Gastrocnemius medialis (tissue), 4 donors: ENCODE data around the gene OR5A1.

ENCODE experiments used
- POLR2A ChIP-seq, 2 donors: fragments of 450-650 bp; IDR thresholded peaks; one replicate each; pipeline ENCODE4 v1.6.1; 2017; ENCODE audit warnings: antibody characterized with exemption in 2 of 2, mild to moderate bottlenecking in 2 of 2, moderate library complexity in 2 of 2
- TF ChIP-seq, protein P1 (sequence below), 5 experiments: fragments of 450-650 bp in 3 of 5; fragments of 200-600 bp in 2 of 5; sonication (generic) in 2 of 5; IDR thresholded peaks in 4 of 5; conservative IDR thresholded peaks in 1 of 5; 1 replicate in 4 of 5; 2 replicates in 1 of 5; pipeline ENCODE4 v1.5.1; 2016 to 2019; ENCODE audit warnings: antibody characterized with exemption in 5 of 5, mild to moderate bottlenecking in 3 of 5, moderate library complexity in 3 of 5

DNA sequence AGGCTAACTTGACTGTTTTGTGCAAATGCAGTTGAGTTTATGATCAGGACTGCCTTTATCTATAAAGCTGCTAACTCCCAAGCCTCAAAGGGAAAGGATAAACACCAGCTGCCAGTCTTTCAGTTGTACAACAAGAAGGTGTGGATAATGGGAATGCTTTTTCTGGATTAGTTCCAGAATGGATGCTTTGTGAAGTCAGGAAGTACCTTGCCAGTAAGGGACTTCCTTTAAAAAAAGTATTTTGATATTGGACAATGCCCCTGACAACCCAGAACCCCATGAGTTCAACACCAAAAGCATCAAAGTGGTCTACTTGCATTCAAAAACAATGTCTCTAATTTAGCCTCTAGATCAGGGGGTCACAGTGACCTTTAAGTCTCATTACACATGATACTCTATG is 42.1 kb upstream of the OR5A1 start:
- no peak for TF ChIP-seq POLR2A (IDR thresholded peaks at IDR 0.05)
- TF ChIP-seq, protein P1, sequence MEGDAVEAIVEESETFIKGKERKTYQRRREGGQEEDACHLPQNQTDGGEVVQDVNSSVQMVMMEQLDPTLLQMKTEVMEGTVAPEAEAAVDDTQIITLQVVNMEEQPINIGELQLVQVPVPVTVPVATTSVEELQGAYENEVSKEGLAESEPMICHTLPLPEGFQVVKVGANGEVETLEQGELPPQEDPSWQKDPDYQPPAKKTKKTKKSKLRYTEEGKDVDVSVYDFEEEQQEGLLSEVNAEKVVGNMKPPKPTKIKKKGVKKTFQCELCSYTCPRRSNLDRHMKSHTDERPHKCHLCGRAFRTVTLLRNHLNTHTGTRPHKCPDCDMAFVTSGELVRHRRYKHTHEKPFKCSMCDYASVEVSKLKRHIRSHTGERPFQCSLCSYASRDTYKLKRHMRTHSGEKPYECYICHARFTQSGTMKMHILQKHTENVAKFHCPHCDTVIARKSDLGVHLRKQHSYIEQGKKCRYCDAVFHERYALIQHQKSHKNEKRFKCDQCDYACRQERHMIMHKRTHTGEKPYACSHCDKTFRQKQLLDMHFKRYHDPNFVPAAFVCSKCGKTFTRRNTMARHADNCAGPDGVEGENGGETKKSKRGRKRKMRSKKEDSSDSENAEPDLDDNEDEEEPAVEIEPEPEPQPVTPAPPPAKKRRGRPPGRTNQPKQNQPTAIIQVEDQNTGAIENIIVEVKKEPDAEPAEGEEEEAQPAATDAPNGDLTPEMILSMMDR (IDR thresholded peaks at IDR 0.05 in 4 of 5, conservative IDR thresholded peaks at IDR 0.05 in 1 of 5): no peak
